NT2/D1 (cell line): ENCODE data around the gene WFDC5.

ENCODE experiments used
- YY1 ChIP-seq: IDR thresholded peaks from 2 replicates; pipeline ENCODE4 v1.6.1; 2011; ENCODE audit not compliant: insufficient read length, insufficient read depth
- ZNF274 ChIP-seq: IDR thresholded peaks from 2 replicates; pipeline ENCODE4 v1.6.1; 2011; ENCODE audit warnings: mild to moderate bottlenecking, low read depth, low read length

DNA sequence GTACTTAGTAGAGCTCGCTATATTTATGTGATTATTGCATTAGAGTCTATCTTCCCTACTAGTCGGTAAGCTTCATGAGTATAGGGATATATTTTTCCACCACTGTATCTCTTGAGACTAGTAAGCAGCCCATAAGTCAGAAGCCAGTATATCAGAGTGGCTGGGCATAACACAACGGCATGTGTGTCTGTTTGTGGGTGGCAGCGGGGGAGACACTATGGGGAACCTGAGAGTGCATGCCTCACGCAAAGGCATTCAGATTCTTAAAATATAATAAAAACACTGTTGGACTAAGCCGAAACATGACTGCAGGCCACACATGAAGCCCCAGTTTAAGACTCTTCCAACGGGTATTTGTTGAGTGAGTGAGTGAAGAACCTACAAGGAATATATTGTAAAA is 22.1 kb downstream of the WFDC5 start:
- TF ChIP-seq YY1, result no peak
- TF ChIP-seq ZNF274, result no peak
